ENCODE data around the gene COLGALT1. TPM values are rescaled to one million over a fixed set of nuclear protein-coding genes. Genes with fewer than 3 reads are reported as not detected.
"Not testable (repeated sequence)": the region's sequence is repeated elsewhere in the genome, so short reads cannot be mapped to it uniquely, and the experiment has no call there.

COLGALT1 gene
- total RNA-seq, 4 donors from 2014 or later, result 70.0 to 141 (median 115) TPM

DNA sequence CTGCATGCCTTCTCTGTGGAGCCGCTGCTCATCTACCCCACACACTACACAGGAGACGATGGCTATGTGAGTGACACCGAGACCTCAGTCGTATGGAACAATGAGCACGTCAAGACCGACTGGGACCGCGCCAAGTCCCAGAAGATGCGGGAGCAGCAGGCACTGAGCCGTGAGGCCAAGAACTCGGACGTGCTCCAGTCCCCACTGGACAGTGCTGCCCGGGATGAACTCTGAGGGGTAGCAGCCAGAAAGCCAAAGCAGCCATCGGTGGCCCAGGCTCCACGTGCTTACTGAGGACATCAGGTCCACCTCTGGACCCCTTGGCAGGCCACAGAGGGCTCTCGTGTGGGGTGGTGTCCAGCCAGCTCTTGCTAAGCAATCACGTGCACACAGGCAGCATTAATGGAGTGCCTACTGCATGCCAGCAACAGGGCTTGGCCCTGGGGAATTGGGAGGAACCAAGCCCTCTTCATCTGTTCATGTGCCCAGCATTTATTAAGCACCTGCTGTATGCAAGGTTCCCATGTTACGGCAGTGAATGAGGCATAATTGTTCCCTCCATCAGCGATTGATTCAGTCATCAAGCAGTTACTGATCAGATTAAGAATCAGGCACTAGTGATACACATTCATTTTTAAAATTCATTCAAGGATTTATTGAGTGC, 25.9 kb downstream of the COLGALT1 start:
- ATAC-seq (ENCODE audit: low FRiP score) (no peak), DNase-seq (ENCODE audit: low spot score) (no peak)
- TF ChIP-seq, protein P1, sequence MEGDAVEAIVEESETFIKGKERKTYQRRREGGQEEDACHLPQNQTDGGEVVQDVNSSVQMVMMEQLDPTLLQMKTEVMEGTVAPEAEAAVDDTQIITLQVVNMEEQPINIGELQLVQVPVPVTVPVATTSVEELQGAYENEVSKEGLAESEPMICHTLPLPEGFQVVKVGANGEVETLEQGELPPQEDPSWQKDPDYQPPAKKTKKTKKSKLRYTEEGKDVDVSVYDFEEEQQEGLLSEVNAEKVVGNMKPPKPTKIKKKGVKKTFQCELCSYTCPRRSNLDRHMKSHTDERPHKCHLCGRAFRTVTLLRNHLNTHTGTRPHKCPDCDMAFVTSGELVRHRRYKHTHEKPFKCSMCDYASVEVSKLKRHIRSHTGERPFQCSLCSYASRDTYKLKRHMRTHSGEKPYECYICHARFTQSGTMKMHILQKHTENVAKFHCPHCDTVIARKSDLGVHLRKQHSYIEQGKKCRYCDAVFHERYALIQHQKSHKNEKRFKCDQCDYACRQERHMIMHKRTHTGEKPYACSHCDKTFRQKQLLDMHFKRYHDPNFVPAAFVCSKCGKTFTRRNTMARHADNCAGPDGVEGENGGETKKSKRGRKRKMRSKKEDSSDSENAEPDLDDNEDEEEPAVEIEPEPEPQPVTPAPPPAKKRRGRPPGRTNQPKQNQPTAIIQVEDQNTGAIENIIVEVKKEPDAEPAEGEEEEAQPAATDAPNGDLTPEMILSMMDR (IDR thresholded peaks at IDR 0.05), result no peak

DNA sequence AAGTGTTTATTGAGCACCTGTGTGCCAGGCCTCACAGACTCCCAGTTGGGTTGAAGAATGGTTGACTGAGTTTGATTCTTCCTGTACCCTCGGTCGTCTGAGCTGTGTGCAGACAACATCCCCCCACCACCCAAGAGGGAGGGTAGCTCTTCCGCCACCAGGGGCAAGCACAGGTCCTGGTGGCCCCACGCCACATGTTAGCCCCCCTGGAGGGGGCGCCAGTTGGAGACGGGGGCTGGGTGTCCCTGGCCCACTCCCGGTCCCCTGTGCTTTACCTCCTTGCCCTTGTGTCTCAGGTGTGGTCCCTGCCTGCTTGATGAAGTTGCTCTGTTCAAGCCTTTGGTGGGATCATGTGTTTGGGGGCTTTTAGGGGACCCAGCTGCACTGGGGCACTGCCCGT, 27.2 kb downstream of the COLGALT1 start:
- ATAC-seq (ENCODE audit: low FRiP score) (no peak), DNase-seq (ENCODE audit: low spot score) (no peak)
- TF ChIP-seq, protein P1 (IDR thresholded peaks at IDR 0.05), result no peak

DNA sequence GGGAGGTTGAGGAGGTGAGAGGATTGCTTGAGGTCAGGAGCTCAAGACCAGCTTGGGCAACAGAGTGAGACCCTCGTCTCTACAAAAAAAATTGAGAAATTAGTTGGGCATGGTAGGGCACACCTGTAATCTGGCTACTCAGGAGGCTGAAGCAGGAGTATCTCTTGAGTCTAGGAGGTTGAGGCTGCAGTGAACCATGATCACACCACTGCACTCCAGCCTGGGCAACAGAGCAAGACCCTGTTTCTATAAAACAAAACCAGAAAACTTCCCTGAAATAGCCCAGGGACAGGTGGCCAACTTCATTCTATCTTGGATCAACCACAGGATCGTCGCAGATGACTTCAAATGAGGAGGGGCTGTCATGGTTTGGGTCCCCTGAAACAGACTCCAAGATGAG, 28.7 kb downstream of the COLGALT1 start:
- ATAC-seq (ENCODE audit: low FRiP score), result no peak
- TF ChIP-seq, protein P1 (IDR thresholded peaks at IDR 0.05), result no peak
- no peak for DNase-seq (ENCODE audit: low spot score)

DNA sequence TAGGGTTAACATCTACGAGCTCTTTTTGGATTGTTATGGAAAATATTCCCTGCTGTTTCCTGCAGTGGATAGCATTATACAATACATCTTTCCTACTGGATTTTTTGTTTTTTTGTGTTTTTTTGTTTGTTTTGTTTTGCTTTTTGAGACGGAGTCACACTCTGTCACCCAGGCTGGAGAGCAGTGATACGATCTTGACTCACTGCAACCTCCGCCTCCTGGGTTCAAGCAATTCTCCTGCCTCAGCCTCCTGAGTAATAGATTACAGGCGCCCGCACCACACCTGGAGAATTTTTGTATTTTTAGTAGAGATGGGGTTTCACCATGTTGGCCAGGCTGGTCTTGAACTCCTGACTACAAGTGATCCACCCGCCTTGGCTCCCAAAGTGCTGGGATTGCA, 29.9 kb downstream of the COLGALT1 start:
- not testable (repeated sequence) for ATAC-seq (ENCODE audit: low FRiP score); DNase-seq (ENCODE audit: low spot score)

DNA sequence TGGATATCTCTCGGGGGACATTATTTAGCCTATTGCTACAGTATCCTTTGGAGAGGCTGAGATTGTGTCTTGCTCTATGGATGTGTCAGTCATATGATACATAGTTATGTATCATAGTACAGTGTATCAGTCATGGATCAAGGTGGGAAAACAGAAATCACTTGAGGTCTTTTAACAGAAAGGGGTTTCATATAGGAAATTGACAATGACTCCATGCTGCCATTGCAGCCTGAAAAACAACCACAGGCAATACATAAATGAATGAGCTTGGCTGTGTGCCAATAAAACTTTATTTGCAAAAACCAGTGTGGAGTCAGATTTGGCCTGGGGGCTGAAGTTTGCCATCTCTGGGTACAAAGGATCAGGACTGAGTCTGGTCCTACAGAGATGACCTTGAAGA, 35.4 kb downstream of the COLGALT1 start:
- TF ChIP-seq, protein P1 (IDR thresholded peaks at IDR 0.05), result no peak
- ATAC-seq (ENCODE audit: low FRiP score) (no peak), DNase-seq (ENCODE audit: low spot score) (no peak)

DNA sequence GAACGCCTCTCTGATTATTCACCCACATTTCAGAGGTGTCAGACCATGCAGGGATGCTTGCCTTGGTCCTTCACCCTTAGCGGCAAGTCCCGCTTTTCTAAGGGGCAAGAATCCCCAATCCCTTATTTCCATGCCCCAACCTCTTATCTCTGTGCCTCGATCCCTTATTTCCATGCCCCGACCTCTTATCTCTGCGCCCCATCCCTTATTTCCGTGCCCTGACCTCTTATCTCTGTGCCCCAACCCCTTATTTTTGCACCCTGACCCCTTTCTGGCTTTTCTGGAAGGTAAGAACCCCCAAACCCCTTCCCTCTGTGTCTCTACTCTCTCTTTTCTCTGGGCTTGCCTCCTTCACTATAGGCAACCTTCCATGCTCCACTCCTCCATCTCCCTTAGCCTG, 38.8 kb downstream of the COLGALT1 start:
- not testable (repeated sequence) for ATAC-seq (ENCODE audit: low FRiP score); DNase-seq (ENCODE audit: low spot score)

DNA sequence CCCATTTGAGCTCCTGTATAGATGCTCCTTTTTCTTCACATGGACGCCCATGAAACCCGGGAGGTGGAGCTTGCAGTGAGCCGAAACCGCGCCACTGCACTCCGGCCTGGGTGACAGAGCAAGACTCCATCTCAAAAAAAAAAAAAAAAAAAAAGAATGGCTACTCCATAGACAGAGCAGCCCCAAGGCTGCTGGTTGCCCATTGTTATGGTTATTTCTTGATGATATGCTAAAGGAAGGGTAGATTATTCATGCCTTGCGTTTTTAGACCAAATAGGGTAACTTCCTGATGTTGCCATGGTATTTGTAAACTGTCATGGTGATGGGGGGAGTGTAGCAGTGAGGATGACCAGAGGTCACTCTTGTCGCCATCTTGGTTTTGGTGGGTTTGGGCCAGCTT, 42.6 kb downstream of the COLGALT1 start:
- DNase-seq (ENCODE audit: low spot score); ATAC-seq (ENCODE audit: low FRiP score): not testable (repeated sequence)

DNA sequence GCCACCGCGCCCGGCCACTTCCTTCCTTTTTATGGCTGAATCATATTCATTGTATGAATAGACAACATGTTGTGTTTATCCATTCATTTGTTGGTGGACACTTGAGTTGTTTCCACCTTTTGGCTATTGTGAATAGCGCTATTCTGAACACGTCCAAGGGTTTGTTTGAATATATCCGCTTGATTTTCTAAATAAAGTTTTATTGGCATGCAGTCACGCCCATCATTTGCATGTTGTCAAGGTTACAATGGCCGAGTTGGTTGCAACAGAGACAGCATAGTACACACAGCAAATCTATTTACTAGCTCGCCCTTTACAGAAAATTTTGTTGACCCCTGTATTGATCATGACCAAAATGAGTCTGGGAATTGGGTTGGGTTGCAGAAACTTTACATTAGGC, 43.5 kb downstream of the COLGALT1 start:
- DNase-seq (ENCODE audit: low spot score), result no peak
- TF ChIP-seq, protein P1 (IDR thresholded peaks at IDR 0.05), result no peak
- ATAC-seq (ENCODE audit: low FRiP score), result no peak

DNA sequence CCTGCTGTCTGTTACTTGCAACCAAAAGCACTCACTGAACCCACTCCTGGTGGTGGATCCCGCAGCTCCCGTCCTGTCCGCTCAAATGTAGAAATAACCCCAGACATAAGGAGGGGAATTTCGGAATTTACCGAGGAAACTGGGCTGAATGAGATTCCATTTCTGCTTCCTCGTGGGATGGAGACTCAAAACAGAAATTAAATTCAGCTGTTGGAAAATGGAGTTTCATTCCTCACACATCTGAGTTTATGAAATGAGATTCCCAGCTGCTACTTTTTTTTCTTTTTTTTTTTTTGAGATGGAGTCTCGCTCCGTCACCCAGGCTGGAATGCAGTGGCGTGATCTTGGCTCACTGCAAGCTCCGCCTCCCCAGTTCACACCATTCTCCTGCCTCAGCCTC, 44.3 kb downstream of the COLGALT1 start:
- ATAC-seq (ENCODE audit: low FRiP score) (no peak), DNase-seq (ENCODE audit: low spot score) (no peak)
- TF ChIP-seq, protein P1 (IDR thresholded peaks at IDR 0.05), result no peak

Data from omental fat pad (tissue), 4 donors.